ENCODE results near the gene LAMTOR2.

LAMTOR2 gene

DNA sequence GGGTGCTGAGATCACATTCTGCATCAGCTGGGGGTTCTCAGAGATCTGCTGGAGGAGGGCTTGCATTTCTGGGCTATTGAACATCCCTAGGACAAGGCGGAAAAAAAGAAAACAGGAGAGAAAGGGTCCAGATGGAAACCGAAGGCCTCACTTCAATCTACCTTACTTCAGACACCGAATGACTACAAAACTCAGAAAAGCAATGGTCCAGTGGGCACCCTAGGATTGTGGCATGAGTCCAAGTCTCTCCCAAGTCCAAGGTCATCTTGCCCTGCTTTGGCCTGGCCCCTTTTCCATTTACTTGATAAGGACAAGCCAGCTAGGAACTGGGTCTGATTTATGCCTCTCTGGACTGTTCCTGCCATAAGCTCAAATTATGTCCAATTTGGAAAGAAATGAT, 11.8 kb upstream of the LAMTOR2 start:
- TF ChIP-seq FOXP2 (optimal IDR thresholded peaks at IDR 0.05; ENCODE audit: borderline replicate concordance, extremely low read depth, extremely low read length, insufficient read depth) (no peak), REST (IDR thresholded peaks at IDR 0.05; ENCODE audit: insufficient read depth in 1 of 2, low read depth in 2 of 2, low read length in 2 of 2) (no peak), TAF1 (IDR thresholded peaks at IDR 0.05; ENCODE audit: borderline replicate concordance, insufficient read depth, low read length) (no peak), SIN3A (IDR thresholded peaks at IDR 0.05; ENCODE audit: borderline replicate concordance, insufficient read depth, low read length) (no peak), POLR2AphosphoS5 (IDR thresholded peaks at IDR 0.05; ENCODE audit: low read depth, low read length) (no peak)

GRCh38 chr1:156045076-156045475, 9.5 kb upstream of the LAMTOR2 start:
- TF ChIP-seq FOXP2 (optimal IDR thresholded peaks at IDR 0.05; ENCODE audit: borderline replicate concordance, extremely low read depth, extremely low read length, insufficient read depth) (no peak), SIN3A (IDR thresholded peaks at IDR 0.05; ENCODE audit: borderline replicate concordance, insufficient read depth, low read length) (no peak), REST (IDR thresholded peaks at IDR 0.05; ENCODE audit: insufficient read depth in 1 of 2, low read depth in 2 of 2, low read length in 2 of 2) (no peak), POLR2AphosphoS5 (IDR thresholded peaks at IDR 0.05; ENCODE audit: low read depth, low read length) (no peak), TAF1 (IDR thresholded peaks at IDR 0.05; ENCODE audit: borderline replicate concordance, insufficient read depth, low read length) (no peak)

- no peak for TF ChIP-seq REST (IDR thresholded peaks at IDR 0.05; ENCODE audit: insufficient read depth in 1 of 2, low read depth in 2 of 2, low read length in 2 of 2)
- TF ChIP-seq SIN3A (IDR thresholded peaks at IDR 0.05; ENCODE audit: borderline replicate concordance, insufficient read depth, low read length): no peak
- TF ChIP-seq TAF1 (IDR thresholded peaks at IDR 0.05; ENCODE audit: borderline replicate concordance, insufficient read depth, low read length): no peak
- no peak for TF ChIP-seq FOXP2 (optimal IDR thresholded peaks at IDR 0.05; ENCODE audit: borderline replicate concordance, extremely low read depth, extremely low read length, insufficient read depth)
- TF ChIP-seq POLR2AphosphoS5 (IDR thresholded peaks at IDR 0.05; ENCODE audit: low read depth, low read length): no peak
Observed at GRCh38 chr1:156048663-156049258, 5.8 kb upstream of the LAMTOR2 start.

- TF ChIP-seq REST (IDR thresholded peaks at IDR 0.05; ENCODE audit: insufficient read depth in 1 of 2, low read depth in 2 of 2, low read length in 2 of 2): no peak
- TF ChIP-seq POLR2AphosphoS5 (IDR thresholded peaks at IDR 0.05; ENCODE audit: low read depth, low read length): no peak
- TF ChIP-seq FOXP2 (optimal IDR thresholded peaks at IDR 0.05; ENCODE audit: borderline replicate concordance, extremely low read depth, extremely low read length, insufficient read depth): no peak
- no peak for TF ChIP-seq TAF1 (IDR thresholded peaks at IDR 0.05; ENCODE audit: borderline replicate concordance, insufficient read depth, low read length)
- TF ChIP-seq SIN3A (IDR thresholded peaks at IDR 0.05; ENCODE audit: borderline replicate concordance, insufficient read depth, low read length): no peak
Observed at GRCh38 chr1:156050376-156050775, 4.2 kb upstream of the LAMTOR2 start.

Data from PFSK-1 (cell line).